ENCODE results near the gene ZNF618.

ZNF618 gene

GRCh38 chr9:114060711-114061110 is 184.6 kb downstream of the ZNF618 start:
- DNase-seq (ENCODE audit: low read depth) = no peak

DNA sequence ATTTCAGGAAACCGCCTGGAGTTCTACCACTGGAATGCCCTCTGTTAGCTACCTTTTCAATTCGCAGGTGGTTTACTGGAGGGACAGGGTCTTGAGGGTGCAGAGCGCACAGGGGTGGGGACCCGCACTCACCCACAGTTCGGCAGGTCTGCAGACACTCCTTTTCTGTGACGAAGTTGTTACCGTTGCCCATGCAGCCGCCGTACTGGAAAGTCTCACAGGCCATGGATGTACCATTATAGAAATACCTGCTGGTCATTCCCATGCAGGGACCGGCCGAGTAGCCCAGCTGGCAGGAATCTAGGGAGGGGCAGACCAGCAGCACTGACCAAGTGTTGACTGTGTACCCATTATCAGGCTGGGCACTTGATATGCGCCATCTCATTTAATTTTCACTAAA is 185.2 kb downstream of the ZNF618 start:
- no peak for DNase-seq (ENCODE audit: low read depth)

GRCh38 chr9:114061830-114062474 is 185.8 kb downstream of the ZNF618 start:
- DNase-seq (ENCODE audit: low read depth) = no peak

DNA sequence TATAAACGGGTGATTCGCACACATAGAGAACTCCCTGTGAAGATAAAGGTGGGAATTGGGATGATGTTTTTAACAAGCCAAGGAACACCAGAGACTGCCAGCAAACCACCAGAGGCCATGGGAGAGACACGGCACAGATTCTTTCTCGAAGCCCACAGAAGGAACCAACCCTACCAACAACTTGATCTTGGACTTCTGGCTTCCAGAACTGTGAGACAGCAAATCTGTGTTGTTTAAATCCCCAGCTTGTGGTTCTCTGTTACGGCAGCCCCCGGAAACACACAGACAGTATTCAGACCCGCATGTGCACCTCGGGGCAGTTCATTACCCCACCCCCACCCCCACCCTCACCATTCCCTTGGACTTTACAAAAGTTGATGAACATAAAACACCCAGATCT is 189.2 kb downstream of the ZNF618 start:
- no peak for DNase-seq (ENCODE audit: low read depth)

GRCh38 chr9:114069476-114070187 is 193.5 kb downstream of the ZNF618 start:
- no peak for DNase-seq (ENCODE audit: low read depth)

DNA sequence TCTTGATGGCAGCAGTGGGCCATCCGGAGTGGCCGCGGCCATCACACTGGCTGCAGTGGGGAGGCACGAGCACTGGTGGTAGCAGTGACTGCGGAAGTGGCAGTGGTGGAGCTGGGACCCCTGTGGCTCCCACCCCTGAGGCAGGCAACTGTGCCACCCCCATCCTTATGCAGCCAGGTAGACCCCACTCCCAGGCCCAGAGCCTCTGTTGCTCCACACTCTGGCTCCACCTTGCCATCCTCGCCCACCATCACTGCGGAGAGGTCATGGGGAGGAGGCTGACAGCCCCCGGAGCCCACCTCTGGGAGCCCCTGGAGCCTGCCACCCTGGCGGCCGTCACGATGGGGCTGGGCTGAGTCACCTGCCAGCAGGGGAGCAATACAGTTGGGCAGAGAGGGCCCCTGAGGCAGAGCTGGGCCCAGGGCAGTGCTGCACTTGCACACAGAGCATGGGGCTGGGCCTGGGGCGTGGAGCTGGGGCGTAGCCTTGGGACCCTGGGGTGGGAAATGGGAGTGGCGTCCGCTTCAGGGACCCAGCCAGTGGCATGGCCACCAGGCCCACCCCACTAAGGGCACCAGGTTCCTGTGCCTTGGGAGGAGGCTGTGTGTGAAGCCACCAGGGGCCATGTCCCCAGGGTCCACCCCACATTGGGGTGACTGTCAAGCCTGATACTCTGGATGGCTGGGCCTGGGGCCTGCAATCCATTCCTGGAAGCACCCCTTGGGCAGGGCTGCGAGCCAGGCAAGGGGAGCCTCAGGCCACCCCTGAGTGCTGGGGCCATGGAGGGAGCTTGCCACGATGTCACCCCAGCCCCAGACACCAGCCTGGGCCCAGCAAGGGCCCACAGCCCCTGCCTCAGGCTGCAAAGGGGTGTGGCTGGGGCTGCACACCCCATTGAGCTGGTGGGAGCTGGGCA is 194.3 kb downstream of the ZNF618 start:
- DNase-seq (ENCODE audit: low read depth) = no peak

GRCh38 chr9:114071197-114071795 is 195.2 kb downstream of the ZNF618 start:
- DNase-seq (ENCODE audit: low read depth) = no peak

- peak; percentile 9 for DNase-seq (ENCODE audit: low read depth)
These were observed 196.4 kb downstream of the ZNF618 start for GRCh38 chr9:114072184-114073140.

DNA sequence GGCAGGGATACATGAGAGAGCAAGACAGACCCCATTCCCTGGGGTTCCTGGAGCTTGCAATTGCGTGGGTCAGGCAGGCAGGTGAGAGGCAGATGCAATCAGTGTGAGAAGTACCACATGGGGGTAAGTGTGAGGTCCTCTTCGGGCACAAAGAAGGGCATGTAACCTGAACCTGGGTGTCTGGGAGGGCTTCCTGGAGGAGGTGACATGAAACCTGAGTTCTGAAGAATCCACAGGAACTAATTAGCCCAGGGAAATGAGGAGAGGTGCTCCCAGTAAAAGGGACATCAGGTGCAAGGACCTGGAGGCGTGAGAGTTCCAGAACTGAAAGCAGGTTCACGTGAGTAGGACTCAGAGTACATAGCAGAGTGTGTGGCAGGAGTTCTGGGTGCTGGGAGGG is 199.5 kb downstream of the ZNF618 start:
- DNase-seq (ENCODE audit: low read depth) = no peak

- DNase-seq (ENCODE audit: low read depth) = no peak
These were observed 200.4 kb downstream of the ZNF618 start for GRCh38 chr9:114076237-114077161.

DNA sequence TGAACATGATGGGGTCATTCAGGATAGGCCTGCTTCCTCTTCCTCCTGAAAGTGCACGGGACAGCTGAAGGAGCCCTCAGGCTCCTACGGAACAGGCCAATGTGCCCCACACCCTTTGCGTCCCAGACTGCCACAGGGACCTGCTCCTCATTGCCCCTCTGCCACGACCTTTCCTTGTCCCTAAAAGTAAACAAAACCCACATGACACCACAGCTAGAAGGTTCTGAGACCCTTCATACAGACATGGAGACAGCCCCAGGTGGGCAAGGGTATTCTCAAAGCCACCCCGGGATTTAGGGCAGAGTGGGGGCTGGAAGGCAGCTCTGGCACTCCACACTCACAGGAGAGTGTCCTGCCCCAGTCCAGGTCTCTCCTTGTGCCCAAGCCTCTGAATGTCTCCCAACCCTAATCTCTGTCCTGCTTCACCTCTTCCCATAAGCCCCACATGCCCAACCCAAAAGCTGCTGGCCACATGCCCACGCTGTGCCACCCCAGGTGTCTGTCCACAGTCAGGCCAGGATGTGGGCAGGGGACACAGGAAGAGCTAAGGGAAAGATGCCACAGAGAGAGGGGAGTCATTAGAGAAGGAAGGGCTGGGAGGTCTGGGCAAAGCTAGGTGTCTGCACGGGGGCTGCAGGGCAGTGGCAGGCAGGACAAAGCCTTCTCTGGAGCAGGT is 201.2 kb downstream of the ZNF618 start:
- no peak for DNase-seq (ENCODE audit: low read depth)

GRCh38 chr9:114078021-114078780 is 202.1 kb downstream of the ZNF618 start, which contains the start of gene AMBP:
Gene AMBP (minus strand): TSS chr9:114078300. CDS start chr9:114078209, 91 bp downstream.
- peak; percentile 31 for DNase-seq (ENCODE audit: low read depth)

DNA sequence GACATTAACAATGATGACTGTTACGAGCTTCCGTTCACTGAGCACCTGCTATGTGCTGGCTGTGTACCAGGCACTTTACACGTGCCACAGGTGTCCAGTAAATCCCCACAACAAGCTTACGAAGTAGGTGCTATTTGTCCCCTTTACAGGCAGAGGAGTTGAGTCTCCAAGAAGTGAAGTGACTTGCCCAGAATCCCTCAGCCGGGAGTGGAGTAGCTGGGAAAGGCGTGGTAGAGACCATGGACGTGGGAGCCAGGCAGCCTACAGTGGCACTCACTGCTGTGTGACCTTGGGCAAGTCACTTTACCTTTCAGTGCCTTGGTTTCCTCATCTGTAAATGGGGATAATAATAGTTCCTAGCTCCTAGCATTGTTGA is 202.7 kb downstream of the ZNF618 start:
- no peak for DNase-seq (ENCODE audit: low read depth)

GRCh38 chr9:114080195-114080772 is 204.2 kb downstream of the ZNF618 start:
- DNase-seq (ENCODE audit: low read depth) = no peak

DNA sequence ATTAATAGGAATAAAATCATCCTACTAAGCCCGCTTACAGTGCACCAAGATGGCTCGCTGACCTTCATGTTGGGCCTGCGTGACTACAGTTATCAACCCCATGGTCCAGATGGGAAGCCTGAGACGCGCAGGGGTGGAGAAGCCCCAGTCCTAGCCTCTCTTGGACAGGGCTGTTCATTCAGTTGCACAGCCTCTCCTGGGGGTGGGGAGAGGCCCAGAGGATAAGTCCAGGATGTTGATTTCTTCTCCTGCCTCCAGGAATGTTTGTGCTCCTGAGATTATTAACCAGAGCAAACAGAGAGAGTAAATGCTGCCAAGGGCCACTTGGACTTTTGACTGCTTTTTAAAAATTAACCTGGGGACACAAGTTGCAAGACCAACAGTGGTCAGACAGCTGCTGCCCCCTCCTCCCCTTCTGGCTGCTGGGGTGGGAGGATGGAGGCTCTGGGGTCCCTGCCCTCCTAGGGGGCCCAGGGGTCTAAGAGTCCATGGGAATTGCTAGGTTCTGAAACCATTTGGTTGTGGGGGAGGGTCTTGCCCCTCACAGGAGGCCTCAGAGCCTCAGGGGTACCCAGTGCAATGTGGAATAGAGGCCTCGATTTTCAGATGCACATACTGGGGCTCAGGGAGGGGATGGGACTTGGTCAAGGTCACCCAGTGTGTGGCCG is 204.8 kb downstream of the ZNF618 start:
- no peak for DNase-seq (ENCODE audit: low read depth)

GRCh38 chr9:114081441-114082016 is 205.4 kb downstream of the ZNF618 start:
- DNase-seq (ENCODE audit: low read depth) = no peak

DNA sequence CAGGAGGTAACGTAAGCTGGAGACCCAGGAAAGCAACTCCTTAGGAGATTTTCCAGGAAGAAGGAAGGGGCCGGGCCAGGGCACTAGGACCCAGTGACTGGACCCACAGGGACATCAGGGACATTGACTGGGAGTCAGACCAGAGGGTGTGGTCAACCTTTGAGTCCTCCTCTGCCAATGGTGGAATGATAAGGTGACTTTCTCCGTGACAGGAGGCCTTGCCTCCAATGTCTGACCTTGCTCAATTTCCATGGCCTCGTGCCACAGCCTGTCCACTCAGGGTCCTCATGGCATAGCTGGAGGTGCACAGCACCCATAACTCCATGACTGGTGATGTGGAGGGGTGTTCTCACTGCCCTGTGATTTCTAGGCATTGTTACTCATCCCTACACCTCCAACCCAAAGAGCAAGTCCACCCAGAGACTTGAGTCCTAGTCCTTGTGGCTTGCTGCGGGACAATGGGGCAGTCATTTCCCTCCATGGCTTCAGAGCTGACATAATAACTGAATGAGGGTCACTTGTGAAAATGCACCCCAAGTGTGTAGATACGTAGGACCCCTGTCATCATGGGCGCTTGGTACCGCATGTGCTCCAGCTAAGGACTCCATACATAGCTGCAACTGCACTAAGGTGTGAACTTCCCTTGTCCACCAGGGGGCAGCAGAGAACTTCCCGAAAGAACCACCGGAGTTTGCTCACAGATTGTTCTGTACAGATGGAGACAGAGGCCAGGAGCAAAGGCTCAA is 206.1 kb downstream of the ZNF618 start:
- peak; percentile 85 for DNase-seq (ENCODE audit: low read depth)
